ENCODE measurements around the gene IQSEC3.

IQSEC3 gene

GRCh38 chr12:168763-169525 is 102.4 kb downstream of the IQSEC3 start:
- no peak for FAIRE-seq

DNA sequence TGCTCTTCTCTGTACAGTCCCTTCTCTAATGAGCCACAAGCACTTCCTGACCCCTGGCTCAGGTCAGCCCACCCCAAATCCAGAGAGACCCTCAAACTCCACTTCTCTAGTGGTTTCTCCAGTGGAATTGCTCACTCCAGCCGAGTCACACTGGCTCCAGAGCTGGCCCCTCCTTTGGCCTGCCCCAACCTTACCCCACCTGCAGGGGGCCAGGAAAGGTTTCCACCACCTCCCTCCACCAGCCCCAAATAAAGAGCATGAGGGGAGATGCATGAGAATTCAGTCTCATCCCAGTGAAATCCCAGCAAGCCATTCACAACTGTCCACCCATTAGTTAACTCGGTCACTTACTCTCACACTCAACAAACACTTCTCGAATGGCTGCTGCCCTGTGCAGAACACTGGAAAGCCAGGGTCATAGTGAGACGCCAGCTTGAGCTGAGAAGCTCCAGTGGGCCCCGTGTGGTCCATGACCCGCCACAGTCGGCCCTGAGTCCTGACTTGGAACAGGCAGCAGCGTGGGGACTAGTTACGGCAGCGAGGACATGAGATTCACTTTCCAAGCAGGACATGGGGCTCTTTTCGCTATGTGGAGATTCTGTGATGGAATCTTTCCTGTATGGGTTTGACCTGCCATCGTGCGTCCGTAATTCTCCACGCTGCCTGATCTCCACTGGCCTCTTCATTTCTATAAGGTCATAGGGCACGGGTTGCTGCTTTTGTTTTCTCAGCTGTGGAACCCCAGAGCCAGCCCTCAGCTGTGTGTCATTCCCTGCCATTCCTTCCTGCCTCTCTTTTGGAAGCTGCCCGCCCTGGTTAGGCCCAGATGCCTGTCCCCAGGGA is 103.2 kb downstream of the IQSEC3 start:
- no peak for FAIRE-seq

GRCh38 chr12:170371-171225 is 104.0 kb downstream of the IQSEC3 start:
- FAIRE-seq, result no peak

GRCh38 chr12:171276-171675 is 104.7 kb downstream of the IQSEC3 start:
- no peak for FAIRE-seq

- FAIRE-seq, result no peak
Observed at GRCh38 chr12:171743-172676, 105.4 kb downstream of the IQSEC3 start.

- no peak for FAIRE-seq
Observed at GRCh38 chr12:172732-173161, 106.2 kb downstream of the IQSEC3 start.

DNA sequence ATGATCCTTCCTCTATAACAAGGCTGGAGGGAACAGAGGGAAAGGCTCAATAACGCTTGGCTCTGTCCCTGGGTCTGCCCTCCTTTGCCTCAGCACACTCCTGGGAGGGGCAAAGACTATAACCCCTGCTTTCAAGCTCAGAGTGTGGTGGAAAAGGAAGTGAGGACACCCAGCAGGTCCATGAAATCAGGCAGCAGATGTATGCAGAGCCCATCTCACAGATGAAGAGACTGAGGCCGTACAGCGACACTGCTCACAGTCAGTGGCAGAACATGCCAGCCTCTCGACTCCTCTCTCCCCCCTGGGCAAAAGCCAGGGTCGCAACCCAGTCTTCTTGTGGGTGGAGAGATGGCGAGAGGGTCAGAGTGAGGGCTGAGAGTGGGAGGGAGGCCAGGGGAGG is 107.6 kb downstream of the IQSEC3 start:
- no peak for FAIRE-seq

DNA sequence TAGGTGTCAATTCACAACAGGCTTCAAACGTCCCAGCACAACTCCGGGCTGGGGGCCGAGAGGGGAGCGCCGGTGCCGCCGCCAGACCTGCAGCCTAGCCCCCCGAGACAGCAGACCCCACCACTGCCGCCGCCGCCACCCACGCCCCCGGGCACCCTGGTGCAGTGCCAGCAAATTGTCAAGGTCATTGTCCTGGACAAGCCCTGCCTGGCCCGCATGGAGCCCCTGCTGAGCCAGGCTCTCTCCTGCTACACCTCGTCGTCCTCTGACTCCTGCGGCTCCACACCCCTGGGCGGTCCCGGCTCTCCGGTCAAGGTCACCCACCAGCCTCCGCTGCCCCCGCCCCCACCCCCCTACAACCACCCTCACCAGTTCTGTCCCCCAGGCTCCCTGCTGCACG is 108.0 kb downstream of the IQSEC3 start:
- FAIRE-seq, result no peak

- no peak for FAIRE-seq
Observed at GRCh38 chr12:175250-175649, 108.7 kb downstream of the IQSEC3 start.

- no peak for FAIRE-seq
Observed at GRCh38 chr12:175759-176158, 109.2 kb downstream of the IQSEC3 start.

DNA sequence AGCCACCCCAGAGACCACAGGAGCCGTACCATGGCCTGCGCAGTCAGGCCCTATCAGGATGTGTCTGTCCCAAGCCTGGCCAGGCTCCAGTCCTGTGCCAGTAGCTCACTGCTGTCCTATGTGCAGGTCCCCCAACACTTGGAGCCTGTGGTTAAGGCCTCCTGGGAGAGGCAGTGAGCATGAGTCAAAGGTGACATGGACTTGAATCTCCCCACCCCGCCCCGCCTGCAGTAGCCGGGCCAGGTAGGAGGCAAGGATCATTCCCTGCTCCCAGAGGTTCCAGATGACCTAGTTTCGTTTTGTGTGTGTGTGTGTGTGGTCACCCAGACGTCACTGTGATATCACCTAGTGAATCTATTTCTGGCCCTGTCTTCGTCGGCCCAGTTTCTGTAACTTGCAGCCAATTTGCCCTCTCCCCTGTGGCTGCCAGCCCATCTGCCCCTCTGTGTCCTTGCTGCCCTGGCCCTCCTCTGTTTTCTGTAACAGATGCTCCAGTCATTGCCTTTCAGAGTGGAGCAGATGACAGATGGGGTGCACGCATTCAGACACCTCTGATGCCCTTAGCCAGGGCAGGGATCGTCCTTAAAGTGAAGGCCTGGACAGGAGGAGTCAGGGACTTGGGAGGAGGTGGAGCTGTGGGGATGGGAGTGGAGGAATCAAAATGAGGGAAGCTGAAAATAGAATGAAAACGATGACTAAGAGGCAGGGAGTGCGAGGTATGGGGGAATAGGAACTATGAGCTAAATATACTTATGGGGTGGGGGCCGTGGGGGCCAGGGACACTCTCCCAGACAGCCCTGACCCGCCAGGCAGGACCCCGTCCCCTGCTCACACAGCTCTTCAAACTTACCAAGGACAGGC is 110.0 kb downstream of the IQSEC3 start:
- no peak for FAIRE-seq

DNA sequence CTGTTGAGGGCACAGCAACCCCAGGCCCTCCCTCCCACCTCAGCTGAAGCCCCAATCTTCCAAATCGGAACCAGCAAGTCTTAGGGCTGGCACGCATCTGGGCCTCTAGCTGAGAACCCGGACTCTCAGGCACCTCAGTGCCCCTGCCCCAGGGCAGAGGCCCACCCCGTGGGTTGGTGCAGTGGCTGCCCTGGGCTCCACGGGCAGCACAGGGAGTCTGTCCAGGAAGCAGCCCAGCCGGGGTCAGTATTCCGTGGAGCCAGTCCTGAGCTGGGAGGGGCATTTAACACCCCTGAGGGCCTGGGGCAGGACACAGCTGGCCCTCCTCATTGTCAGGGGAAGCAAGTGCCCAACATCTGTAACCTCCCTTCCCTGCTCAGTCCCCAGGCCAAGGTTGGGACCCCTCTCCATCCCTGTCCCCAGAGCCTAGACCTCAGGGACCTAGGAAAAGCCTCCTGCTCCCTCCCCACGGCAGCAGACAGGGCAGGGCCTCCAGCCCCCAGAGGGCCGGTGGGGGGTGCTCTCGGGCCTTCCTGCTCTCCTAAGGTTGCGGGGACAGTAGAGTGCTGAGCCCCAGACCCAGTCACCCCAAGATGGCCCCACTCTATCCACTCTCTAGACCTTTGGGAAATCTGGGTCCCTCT is 110.9 kb downstream of the IQSEC3 start:
- FAIRE-seq, result no peak

DNA sequence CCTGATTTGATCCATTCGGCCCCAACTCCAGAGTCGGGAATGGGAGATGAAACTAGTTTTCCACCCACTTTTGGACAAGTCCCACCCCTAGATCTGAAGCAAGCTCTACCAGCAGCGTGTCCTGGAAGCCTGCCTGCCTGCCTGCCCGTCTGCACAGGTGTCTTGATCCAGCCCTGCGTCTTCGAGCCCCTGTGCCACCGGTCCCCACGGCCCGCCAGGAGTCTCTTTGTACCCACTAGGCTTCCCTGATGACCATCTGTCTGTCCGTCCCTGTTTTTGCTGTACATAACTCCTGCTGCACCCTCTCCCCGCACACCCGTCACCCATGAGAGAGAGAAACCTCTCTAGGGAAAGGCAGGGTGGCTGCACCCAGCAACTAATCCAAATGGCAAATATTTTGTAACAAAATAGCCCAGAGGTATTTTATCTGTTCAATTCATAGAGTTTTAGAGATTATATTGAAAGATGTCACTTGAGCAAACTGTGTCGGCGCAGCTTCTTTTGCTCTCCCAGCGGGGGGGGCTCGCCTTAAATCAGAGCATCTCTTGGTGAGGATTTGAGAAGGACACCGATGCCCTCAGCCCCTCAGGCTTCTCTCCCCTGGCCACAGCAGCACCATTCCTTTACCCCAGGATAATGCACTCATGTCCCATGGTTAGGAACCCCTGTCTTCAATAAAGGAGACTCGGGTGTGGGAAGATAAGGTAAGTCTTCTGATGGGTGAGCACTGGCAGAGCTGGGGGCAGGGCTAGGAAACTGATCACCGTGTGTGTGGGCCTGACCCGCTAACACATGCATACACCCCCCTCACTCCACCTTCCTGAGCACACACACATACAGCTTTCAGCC is 111.6 kb downstream of the IQSEC3 start:
- no peak for FAIRE-seq

GRCh38 chr12:178829-179109 is 112.2 kb downstream of the IQSEC3 start:
- no peak for FAIRE-seq

- FAIRE-seq, result no peak
Observed at GRCh38 chr12:179131-179884, 112.7 kb downstream of the IQSEC3 start.

DNA sequence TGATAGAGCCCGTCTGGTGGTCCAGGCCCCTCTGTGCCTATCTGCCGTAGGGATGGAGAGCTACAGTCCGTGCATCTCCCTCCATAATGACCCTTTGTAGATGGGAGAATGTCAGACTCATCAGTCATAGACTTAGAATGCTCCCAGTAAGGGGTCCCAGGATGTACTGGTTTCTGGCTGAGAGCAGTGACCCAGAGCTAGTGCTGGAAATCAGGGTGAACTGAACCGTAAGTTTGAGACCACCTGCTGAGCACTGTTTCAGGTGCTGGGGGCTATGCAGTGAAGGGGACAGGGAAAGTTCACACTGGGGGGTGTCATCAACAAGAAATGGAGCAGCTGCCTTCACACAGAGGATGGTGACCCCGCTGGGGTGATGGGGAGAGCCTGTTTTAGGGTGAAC is 113.3 kb downstream of the IQSEC3 start:
- no peak for FAIRE-seq

- FAIRE-seq, result no peak
Observed at GRCh38 chr12:180445-180844, 113.9 kb downstream of the IQSEC3 start.

DNA sequence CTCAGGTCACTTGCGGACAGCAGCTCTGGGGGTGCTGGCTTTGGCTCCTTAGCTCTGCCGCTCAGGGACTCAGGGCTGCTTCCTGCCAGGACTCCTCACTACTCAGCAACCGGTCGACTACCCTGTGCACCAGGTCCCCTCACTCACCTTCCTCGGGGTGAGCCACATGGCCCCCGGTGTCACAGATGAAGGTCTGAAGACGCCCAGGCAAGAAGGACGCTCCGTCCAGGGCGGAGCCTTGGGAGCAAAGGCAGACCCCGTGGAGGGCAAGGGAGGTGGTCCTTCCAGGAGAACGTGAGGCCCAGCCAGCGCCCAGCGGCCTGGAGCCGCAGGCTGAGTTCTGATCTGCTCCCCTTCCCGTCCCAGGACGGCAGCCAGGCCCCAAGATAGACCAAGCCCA is 115.4 kb downstream of the IQSEC3 start:
- FAIRE-seq, result no peak

DNA sequence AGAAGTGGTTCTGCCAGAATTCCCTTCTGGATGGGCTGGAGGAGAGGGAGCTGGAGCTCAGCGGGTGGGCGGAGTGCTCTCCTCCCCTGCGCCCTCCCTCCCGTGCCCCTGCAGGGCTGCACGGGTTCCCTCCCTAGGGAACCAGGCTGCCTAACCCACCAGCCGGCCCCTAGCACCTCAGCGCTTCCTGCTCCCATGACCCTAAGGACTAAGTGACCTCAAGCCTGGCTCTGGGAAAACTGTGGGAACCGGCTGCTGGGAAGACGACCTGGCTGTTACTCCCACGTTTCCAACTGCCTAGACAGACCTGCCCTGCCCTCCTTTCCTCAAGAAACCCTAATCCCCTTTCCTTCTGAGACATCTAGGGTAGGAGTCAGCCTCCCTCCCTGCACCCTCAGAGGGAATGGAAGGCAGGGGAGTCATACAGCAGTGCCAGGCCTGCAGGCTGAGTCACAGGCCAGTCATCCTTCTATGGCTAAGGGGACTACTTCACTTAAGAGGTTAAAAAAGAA is 115.9 kb downstream of the IQSEC3 start:
- no peak for FAIRE-seq
